IMR-90 (cell line): ENCODE measurements around the gene DHX40. TPM values are rescaled to one million over a fixed set of nuclear protein-coding genes. Genes with fewer than 3 reads are reported as not detected.

Source experiments
- ATAC-seq: fragments of 200-7000 bp; cut with Tn5 transposase; 2 replicates; pipeline ENCODE4 v1.9.1; 2020; ENCODE audit warnings: low read depth, mild to moderate bottlenecking, moderate library complexity
- BruUV-seq: library from RNA; stranded (reverse); fragments of 400-500 nt; replicated peaks from 2 replicates; lab custom pipeline; 2021; lab: Mats Ljungman, UMichigan
- CTCF ChIA-PET: fragments of 300-600 bp; formaldehyde crosslinking; extraction: SDS; loops from one replicate; lab custom pipeline; 2021; ENCODE audit warnings: antibody characterized with exemption; lab: Yijun Ruan, JAX
- POLR2A ChIA-PET: fragments of 300-600 bp; sonication (Branson Sonifier 250); formaldehyde crosslinking; loops from one replicate; lab custom pipeline; 2022; ENCODE audit warnings: antibody characterized with exemption; ENCODE audit not compliant: unreplicated experiment; lab: Charles Lee
- DNase-seq: peaks from one replicate; pipeline ENCODE4 v3.0.0; 2013
- H2AFZ ChIP-seq: replicated peaks from 2 replicates; pipeline ENCODE3; 2013; ENCODE audit warnings: low read length, mild to moderate bottlenecking; ENCODE audit not compliant: poor library complexity
- H2AK5ac ChIP-seq: 2 replicates; pipeline ENCODE4 v1.6.1; 2013; ENCODE audit warnings: low read depth, low read length, inconsistent platforms
- H2AK9ac ChIP-seq: replicated peaks from 2 replicates; pipeline ENCODE3; 2013; ENCODE audit warnings: mild to moderate bottlenecking, low read depth, low read length, moderate library complexity; ENCODE audit not compliant: poor library complexity
- H2BK120ac ChIP-seq: 2 replicates; pipeline ENCODE4 v1.6.1; 2013; ENCODE audit warnings: low read depth, low read length, inconsistent platforms
- H2BK15ac ChIP-seq: 3 replicates; pipeline ENCODE4 v1.6.1; 2013; ENCODE audit warnings: low read depth, low read length, inconsistent platforms
- H2BK20ac ChIP-seq: 2 replicates; pipeline ENCODE4 v1.6.1; 2013; ENCODE audit warnings: low read depth, mild to moderate bottlenecking, inconsistent platforms, low read length, moderate library complexity
- H2BK5ac ChIP-seq: 2 replicates; pipeline ENCODE4 v1.6.1; 2013; ENCODE audit warnings: mild to moderate bottlenecking, low read depth, low read length, inconsistent platforms; ENCODE audit not compliant: poor library complexity, severe bottlenecking
- H3K14ac ChIP-seq: replicated peaks from 2 replicates; pipeline ENCODE4 v1.6.1; 2013; ENCODE audit warnings: low read depth, low read length, inconsistent platforms
- H3K18ac ChIP-seq: 2 replicates; pipeline ENCODE4 v1.6.1; 2013; ENCODE audit warnings: low read depth, low read length, control low read depth
- H3K23ac ChIP-seq: 2 replicates; pipeline ENCODE4 v1.6.1; 2013; ENCODE audit warnings: low read depth, low read length, inconsistent platforms
- H3K27ac ChIP-seq: 2 replicates; pipeline ENCODE4 v1.5.1; 2013; ENCODE audit warnings: mild to moderate bottlenecking, control low read depth, low read length; ENCODE audit not compliant: insufficient read depth
- H3K27me3 ChIP-seq: 2 replicates; pipeline ENCODE4 v1.6.1; 2013; ENCODE audit warnings: low read length; ENCODE audit not compliant: control insufficient read depth, insufficient read depth
- H3K36me3 ChIP-seq: 2 replicates; pipeline ENCODE4 v1.6.1; 2013; ENCODE audit warnings: low read length, mixed read lengths; ENCODE audit not compliant: control insufficient read depth, insufficient read depth
- H3K4ac ChIP-seq: 2 replicates; pipeline ENCODE4 v1.6.1; 2013; ENCODE audit warnings: low read depth, low read length, inconsistent platforms
- H3K4me1 ChIP-seq: 2 replicates; pipeline ENCODE4 v1.6.1; 2013; ENCODE audit warnings: low read length, mixed read lengths; ENCODE audit not compliant: control insufficient read depth, insufficient read depth
- H3K4me2 ChIP-seq: 2 replicates; pipeline ENCODE4 v1.6.1; 2013; ENCODE audit warnings: low read depth, mild to moderate bottlenecking, control low read depth, low read length, moderate library complexity
- H3K4me3 ChIP-seq: 2 replicates; pipeline ENCODE4 v1.5.1; 2013; ENCODE audit warnings: low read depth, mild to moderate bottlenecking, control low read depth, low read length, moderate library complexity; ENCODE audit not compliant: insufficient read depth
- H3K56ac ChIP-seq: 2 replicates; pipeline ENCODE4 v1.6.1; 2013; ENCODE audit warnings: low read length, inconsistent platforms; ENCODE audit not compliant: insufficient read depth; ENCODE audit errors: extremely low read depth
- H3K79me1 ChIP-seq, 2 experiments: 2 replicates each; pipeline ENCODE4 v1.6.1; 2013; ENCODE audit warnings: low read length in 2 of 2, inconsistent platforms in 1 of 2, low read depth in 1 of 2
- H3K9ac ChIP-seq: 2 replicates; pipeline ENCODE4 v1.6.1; 2013; ENCODE audit warnings: low read depth, low read length, control low read depth
- H3K9me1 ChIP-seq: 2 replicates; pipeline ENCODE4 v1.6.1; 2013; ENCODE audit warnings: low read length, inconsistent platforms; ENCODE audit not compliant: insufficient read depth
- H3K9me3 ChIP-seq: 2 replicates; pipeline ENCODE4 v1.6.1; 2013; ENCODE audit warnings: low read length; ENCODE audit not compliant: control insufficient read depth, insufficient read depth
- H4K20me1 ChIP-seq: 2 replicates; pipeline ENCODE4 v1.6.1; 2013; ENCODE audit warnings: low read length, inconsistent platforms; ENCODE audit not compliant: insufficient read depth
- H4K5ac ChIP-seq: 2 replicates; pipeline ENCODE4 v1.6.1; 2013; ENCODE audit warnings: mild to moderate bottlenecking, low read depth, low read length, control low read depth
- H4K8ac ChIP-seq, 2 experiments: 2 replicates each; pipeline ENCODE4 v1.6.1; 2013; ENCODE audit warnings: low read depth in 2 of 2, low read length in 2 of 2, control low read depth in 1 of 2, inconsistent platforms in 1 of 2
- H4K91ac ChIP-seq: 2 replicates; pipeline ENCODE4 v1.6.1; 2013; ENCODE audit warnings: low read depth, low read length, inconsistent platforms; ENCODE audit not compliant: insufficient read depth
- FOS ChIP-seq: fragments of 150-350 bp; IDR thresholded peaks from 2 replicates; pipeline ENCODE4 v1.6.1; 2016; ENCODE audit warnings: low read depth, low read length
- WGBS, 2 experiments: methylation state at CpG; one replicate each; pipeline versions ENCODE4 v1.1.5 to v1.1.7; 2013; ENCODE audit warnings: missing lambda C conversion rate in 2 of 2; ENCODE audit not compliant: insufficient read length in 1 of 2; ENCODE audit errors: extremely low coverage in 2 of 2; 5-methylcytosine and 5-hydroxymethylcytosine counted together
- dilution Hi-C: fragments of 300-500 bp; cut with HindIII; formaldehyde crosslinking; loops from one replicate; pipeline ENCODE4 v1.14.3; 2018; ENCODE audit warnings: low sequenced_read_pairs; ENCODE audit not compliant: unreplicated experiment
- in situ Hi-C: fragments of 300-500 bp; cut with MboI; formaldehyde crosslinking; loops from 3 replicates; pipeline ENCODE4 v1.14.3; 2019; ENCODE audit warnings: low sequenced_read_pairs, inconsistent platforms, mixed read lengths
- intact Hi-C: fragments of 100-400 bp; cut with micrococcal nuclease; formaldehyde crosslinking; loops from 2 replicates; pipeline ENCODE4 v1.10.0; 2022
- polyA plus RNA-seq, 3 experiments: library from polyadenylated mRNA; depleted of rRNA; stranded (reverse); fragments of >200 nt; gene quantifications; 2 replicates each; pipeline ENCODE4 v1.2.3, GENCODE V29; 2012; ENCODE audit warnings: low replicate concordance in 1 of 3
- total RNA-seq: library from RNA; depleted of rRNA; stranded (reverse); fragments of >200 nt; gene quantifications from 2 replicates; pipeline ENCODE4 v1.2.3, GENCODE V29; 2012

DHX40 gene
- total and polyA plus RNA-seq, 2 of the 4 experiments (the other 2 are of a cell fraction), result 17.4 to 44.4 TPM

DNA sequence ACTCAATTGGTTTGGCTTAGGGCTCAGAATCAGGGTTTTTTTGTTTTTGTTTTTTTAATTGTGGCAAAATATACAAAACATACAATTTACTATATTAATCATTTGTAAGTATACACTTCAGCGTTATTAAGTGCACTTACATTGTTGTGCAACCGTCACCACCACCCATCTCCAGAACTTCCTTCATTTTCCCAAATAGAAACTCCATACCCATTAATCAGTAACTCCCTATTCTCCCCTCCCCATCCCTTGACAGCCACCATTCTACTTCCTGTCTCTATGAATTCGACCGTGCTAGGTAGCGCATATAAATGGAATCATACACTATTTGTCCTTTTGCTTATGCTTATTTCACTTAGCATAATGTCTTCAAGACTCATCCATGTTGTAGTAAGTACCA, 45.2 kb upstream of the DHX40 start:
- Histone ChIP-seq H2AFZ (no peak overlapping the region), H2BK15ac (no peak overlapping the region), H4K20me1 (no peaks in the 10 kb centered on the region), H3K9me1 (0 out of 2 replicates have a peak, but pooled peaks cover 3% of the 10 kb centered on the region), H3K4me3 (no peak overlapping the region), H3K27ac (no peak overlapping the region), H2BK20ac (no peak overlapping the region), H3K18ac (no peak overlapping the region), H3K4ac (no peak overlapping the region), H3K14ac (no peak overlapping the region), H3K36me3 (no peaks in the 10 kb centered on the region), H3K9me3 (no peaks in the 10 kb centered on the region), H3K9ac (no peak overlapping the region), H3K79me1 (no peaks in the 10 kb centered on the region), H3K27me3 (no peaks in the 10 kb centered on the region; the same call in 1 of the 2 replicates), H4K8ac (no peak overlapping the region), H3K4me1 (0 out of 2 replicates have a peak, but pooled peaks cover 2% of the 10 kb centered on the region), H3K4me2 (no peak overlapping the region), H2AK5ac (no peak overlapping the region), H3K56ac (no peak overlapping the region), H2BK120ac (no peak overlapping the region), H3K23ac (no peak overlapping the region), H2AK9ac (no peak overlapping the region), H2BK5ac (no peak overlapping the region), H4K91ac (no peak overlapping the region), H4K5ac (no peak overlapping the region)
- dilution Hi-C loops (no loop called here), in situ Hi-C loops (no loop called here), intact Hi-C loops (loop anchor here (5.0 kb wide), 1 partner anchor 37 kb away; no protein-coding TSS in a partner anchor)
- DNase-seq, result no peak
- ChIA-PET CTCF (no interaction called here), POLR2A (no interaction called here)
- no peak for TF ChIP-seq FOS
- BruUV-seq, result no TSS peak
- 63% methylated on average over 2 of the region's 5 CpGs; no CpG with 5 or more reads in 1 of the 2 experiments for WGBS, 2 experiments
- ATAC-seq, result no peak
